HEK293T (cell line): ENCODE measurements around the gene RCOR3.

Source experiments
- BHLHE40 ChIP-seq: fragments of 450-650 bp; IDR thresholded peaks from 2 replicates; pipeline ENCODE4 v1.6.1; 2016; ENCODE audit warnings: mild to moderate bottlenecking, moderate library complexity, borderline replicate concordance
- CTBP1 ChIP-seq: fragments of 450-650 bp; IDR thresholded peaks from 2 replicates; pipeline ENCODE4 v1.6.1; 2016; ENCODE audit warnings: borderline replicate concordance
- ELF4 ChIP-seq: fragments of 450-650 bp; IDR thresholded peaks from 2 replicates; pipeline ENCODE4 v1.6.1; 2017; ENCODE audit warnings: antibody characterized with exemption
- FOXA1 ChIP-seq: fragments of 450-650 bp; IDR thresholded peaks from 2 replicates; pipeline ENCODE4 v1.6.1; 2016; ENCODE audit warnings: mild to moderate bottlenecking
- FOXM1 ChIP-seq: fragments of 450-650 bp; IDR thresholded peaks from 2 replicates; pipeline ENCODE4 v1.6.1; 2017; ENCODE audit warnings: mild to moderate bottlenecking, borderline replicate concordance
- HDGF ChIP-seq: fragments of 450-650 bp; IDR thresholded peaks from 2 replicates; pipeline ENCODE4 v1.6.1; 2017; ENCODE audit warnings: antibody characterized with exemption, borderline replicate concordance
- L3MBTL2 ChIP-seq: fragments of 450-650 bp; conservative IDR thresholded peaks from 2 replicates; pipeline ENCODE4 v1.6.1; 2016; ENCODE audit warnings: mild to moderate bottlenecking
- NFRKB ChIP-seq: fragments of 450-650 bp; IDR thresholded peaks from 2 replicates; pipeline ENCODE4 v1.6.1; 2016; ENCODE audit warnings: mild to moderate bottlenecking, moderate library complexity
- SP1 ChIP-seq: fragments of 450-650 bp; IDR thresholded peaks from 2 replicates; pipeline ENCODE4 v1.6.1; 2017
- SUZ12 ChIP-seq: fragments of 450-650 bp; IDR thresholded peaks from 2 replicates; pipeline ENCODE4 v1.6.1; 2016; ENCODE audit warnings: mild to moderate bottlenecking
- TARDBP ChIP-seq: fragments of 450-650 bp; IDR thresholded peaks from 2 replicates; pipeline ENCODE4 v1.6.1; 2016
- ZNF384 ChIP-seq: fragments of 450-650 bp; IDR thresholded peaks from 2 replicates; pipeline ENCODE4 v1.6.1; 2016
- TF ChIP-seq, protein P1 (sequence below): fragments of 450-650 bp; IDR thresholded peaks from 2 replicates; pipeline ENCODE4 v1.6.1; 2016

DNA sequence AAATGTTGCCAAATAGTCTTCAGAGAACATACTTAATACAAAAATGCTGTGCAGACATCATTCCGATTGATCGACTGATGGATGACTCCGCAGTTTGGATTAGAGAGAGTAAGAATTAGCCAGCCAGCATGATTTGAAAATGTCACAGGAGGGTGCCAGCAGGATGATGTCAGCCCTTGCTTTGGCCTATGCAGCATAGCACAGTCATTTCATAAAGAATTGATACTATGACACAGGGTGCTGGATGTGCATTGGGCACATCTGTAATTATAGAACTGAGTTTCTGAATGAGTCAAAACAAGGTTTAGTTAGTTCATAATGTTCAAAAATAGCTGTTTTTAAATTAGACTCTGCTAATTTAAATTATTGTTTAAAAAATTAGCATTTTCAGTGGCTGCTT lies 45.9 kb downstream of the RCOR3 start:
- TF ChIP-seq ZNF384 (no peak), HDGF (no peak), SUZ12 (no peak), BHLHE40 (no peak), NFRKB (no peak), ELF4 (no peak), L3MBTL2 (no peak), CTBP1 (no peak), FOXM1 (no peak), TARDBP (no peak), SP1 (no peak), FOXA1 (no peak)
- TF ChIP-seq, protein P1, sequence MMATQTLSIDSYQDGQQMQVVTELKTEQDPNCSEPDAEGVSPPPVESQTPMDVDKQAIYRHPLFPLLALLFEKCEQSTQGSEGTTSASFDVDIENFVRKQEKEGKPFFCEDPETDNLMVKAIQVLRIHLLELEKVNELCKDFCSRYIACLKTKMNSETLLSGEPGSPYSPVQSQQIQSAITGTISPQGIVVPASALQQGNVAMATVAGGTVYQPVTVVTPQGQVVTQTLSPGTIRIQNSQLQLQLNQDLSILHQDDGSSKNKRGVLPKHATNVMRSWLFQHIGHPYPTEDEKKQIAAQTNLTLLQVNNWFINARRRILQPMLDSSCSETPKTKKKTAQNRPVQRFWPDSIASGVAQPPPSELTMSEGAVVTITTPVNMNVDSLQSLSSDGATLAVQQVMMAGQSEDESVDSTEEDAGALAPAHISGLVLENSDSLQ = peak; percentile 6; the same call in 1 of the 2 replicates
